Stimulated activated CD8-positive, alpha-beta memory T cell treated with anti-CD3 and anti-CD28 coated beads, Interleukin-15, amount 100 ng/mL, for 48 hours (primary cell): ENCODE results near the gene NRXN3.

Experiments
- DNase-seq, 2 donors: peaks; one replicate each; pipeline ENCODE4 v3.0.0-alpha.2; 2020; ENCODE audit warnings: low read depth in 2 of 2

Gene NRXN3

DNA sequence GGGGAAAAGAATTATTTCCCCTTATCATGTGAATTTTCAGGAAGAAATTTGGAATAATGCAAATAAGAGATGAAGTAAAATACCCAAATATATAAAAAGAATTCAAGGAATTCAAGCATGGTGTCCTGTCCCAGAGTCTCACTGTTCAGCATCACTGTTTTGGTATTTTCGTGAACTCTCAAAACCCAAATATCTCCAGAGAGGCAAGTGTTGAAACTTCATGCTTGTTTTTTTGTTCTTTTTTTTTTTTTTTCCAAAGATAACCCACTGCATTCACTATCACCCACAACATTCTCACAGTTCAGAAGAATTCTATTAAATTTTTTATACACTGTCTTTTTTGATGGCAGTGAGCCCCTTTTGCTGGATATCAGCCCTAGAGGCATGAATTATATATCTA lies 1686.2 kb downstream of the NRXN3 start:
- no peak for DNase-seq

GRCh38 chr14:79861111-79861510 lies 1690.9 kb downstream of the NRXN3 start:
- no peak for DNase-seq

DNA sequence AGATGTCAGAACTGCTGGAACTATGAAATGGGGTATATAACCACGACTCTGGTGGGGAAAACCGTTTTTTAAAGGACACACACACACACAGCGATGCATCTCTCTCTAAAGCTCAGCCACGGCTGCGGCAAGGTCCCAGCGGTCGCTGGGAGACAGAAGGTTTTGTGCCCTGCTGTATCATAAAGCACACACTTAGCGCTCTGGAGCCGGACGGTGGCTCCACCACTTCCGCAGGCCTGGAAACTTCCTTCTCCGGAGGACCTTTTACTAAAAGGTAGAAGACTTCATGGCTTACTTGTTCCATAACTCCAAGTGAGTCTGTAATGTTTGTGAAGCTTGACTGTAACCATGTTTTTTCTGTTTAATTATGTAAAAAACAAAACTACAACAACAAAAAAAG lies 1691.9 kb downstream of the NRXN3 start:
- DNase-seq = no peak

DNA sequence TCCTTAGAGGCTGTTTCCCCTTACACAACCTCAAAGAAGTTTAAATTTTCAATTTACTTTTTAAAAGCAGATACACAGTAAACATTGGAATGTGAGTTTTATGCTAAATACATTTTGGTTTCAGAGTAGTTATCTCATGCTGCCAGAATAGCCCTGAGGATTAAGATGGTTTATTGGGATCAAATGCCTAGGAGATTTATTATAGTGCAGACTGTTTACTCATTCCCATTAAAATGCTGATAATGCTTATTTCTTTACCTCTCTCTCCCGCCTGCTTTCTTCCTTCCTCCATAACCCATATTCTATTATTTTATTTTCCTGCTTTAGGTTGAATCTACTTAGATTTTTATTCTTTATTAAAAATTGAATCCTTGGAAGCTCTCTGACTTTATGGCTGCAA lies 1701.0 kb downstream of the NRXN3 start:
- DNase-seq = no peak

DNA sequence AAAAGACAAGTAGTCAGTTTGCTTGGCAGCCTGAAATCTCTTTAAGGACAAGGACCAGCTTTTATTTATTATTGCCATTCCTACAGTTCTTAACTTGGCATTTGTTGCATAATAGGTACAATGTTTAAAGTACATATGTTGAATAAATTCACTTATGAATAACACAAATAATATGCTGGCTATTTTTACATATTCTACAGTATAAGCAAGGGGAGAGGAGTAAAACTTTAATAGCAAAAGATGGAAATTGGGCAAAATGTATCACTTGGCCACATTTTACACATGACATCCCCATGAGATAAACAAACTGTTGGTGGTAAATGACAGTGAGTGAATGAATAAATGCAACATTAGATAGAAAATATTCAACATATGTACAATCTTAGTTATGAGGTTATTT lies 1708.1 kb downstream of the NRXN3 start:
- DNase-seq = no peak

GRCh38 chr14:79878785-79879184 lies 1708.6 kb downstream of the NRXN3 start:
- no peak for DNase-seq

- no peak for DNase-seq
Measured at GRCh38 chr14:79881299-79881698, 1711.1 kb downstream of the NRXN3 start.

- no peak for DNase-seq
Measured at GRCh38 chr14:79890527-79890926, 1720.4 kb downstream of the NRXN3 start.

- DNase-seq = no peak
Measured at GRCh38 chr14:79896009-79896408, 1725.8 kb downstream of the NRXN3 start.

- no peak for DNase-seq
Measured at GRCh38 chr14:79899610-79900009, 1729.4 kb downstream of the NRXN3 start.

DNA sequence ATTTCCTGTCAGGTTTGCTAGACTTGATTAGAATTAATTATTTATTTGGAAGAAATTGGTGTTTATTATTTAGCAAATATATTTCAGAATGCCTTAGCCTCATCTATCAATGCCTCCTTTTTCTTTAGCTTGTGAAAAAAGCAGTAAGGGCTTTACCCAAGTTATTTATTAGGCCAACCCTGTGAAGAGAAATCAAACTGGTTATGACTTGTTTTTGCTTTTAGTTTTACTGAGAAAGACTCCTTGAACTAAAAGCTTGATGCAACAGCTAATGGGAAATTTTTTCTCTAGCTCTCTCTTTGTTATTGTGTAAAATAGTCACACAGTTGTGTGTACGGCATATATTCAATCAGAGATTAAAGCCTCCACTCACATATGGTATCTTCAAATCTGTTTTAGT lies 1734.3 kb downstream of the NRXN3 start:
- DNase-seq = no peak

- DNase-seq = no peak
Measured at GRCh38 chr14:79906994-79907393, 1736.8 kb downstream of the NRXN3 start.

- no peak for DNase-seq
Measured at GRCh38 chr14:79910086-79910485, 1739.9 kb downstream of the NRXN3 start.

DNA sequence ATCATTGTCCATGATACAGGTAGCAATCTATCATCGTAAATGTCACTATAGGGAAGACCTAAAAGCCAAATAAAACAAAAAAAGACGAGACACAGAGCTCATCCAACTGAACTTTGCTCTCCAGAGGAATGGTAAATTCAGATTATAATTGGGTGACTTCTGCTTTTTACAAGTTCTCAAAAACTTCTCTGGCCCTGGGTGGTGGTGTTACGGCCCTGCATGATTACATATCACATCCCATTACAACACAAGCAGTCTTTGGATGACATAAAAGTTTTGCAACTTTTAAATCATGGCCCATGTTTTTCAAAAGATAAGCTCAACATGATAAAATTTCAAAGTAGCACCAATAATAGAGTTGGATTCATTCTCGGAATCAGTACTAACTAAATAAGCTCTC lies 1741.6 kb downstream of the NRXN3 start:
- no peak for DNase-seq

DNA sequence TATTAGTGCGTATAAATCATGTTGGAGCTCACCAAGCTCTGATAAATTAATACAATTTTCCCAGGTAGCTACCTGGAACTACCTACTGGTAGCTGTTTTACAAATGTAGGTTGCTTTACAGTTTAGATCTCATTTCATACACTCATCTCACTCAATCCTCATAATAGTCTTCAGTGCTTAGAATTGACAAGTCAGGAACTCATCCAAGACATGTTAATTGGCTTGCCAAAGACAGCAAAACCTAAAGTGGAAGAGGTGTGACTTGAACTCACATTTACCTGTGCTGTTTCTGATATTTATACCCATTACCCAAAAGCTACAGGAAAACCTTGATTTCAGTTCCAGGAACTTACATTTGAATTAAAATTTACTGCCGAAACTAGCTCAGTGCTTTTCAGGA lies 1744.4 kb downstream of the NRXN3 start:
- DNase-seq = no peak

- no peak for DNase-seq
Measured at GRCh38 chr14:79915406-79915805, 1745.2 kb downstream of the NRXN3 start.

DNA sequence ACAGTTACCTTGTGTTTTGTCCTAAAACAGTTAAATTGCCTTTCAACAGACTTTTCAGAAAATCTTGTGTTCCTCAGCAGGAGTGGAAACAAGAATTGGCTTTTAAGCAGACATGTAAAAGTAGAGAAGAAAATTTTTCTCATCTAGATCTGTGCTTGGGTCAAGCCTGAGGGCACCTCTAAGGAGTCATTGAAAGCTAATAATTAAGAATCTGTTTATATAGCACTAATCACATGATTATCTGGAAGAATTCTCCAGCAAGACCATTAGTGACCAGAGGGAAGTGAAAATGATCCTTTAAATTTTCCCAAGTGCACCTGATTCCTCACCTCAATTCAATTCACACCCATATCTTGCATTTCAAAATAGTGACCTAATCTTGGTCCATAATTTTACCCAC lies 1746.1 kb downstream of the NRXN3 start:
- DNase-seq = no peak

DNA sequence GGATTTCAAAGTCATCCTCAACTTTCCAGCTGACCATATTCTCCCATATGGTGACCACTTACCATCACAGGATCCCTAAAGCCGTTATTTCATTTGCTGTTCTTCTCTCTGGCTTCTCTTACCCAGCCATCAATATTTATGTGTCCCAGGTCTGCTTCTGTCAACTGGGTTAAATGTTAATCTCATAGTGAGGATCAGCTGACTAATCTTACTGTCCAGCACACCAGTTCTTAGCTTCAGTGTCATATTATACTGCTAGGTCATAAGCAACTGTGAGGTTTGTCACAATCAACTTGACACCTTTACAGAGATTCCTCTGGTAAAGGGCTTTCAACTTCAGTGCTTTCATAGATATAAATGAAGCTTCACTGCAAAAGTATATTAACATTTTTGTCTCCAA lies 1746.7 kb downstream of the NRXN3 start:
- no peak for DNase-seq
